Activated naive CD8-positive, alpha-beta T cell treated with anti-CD3 and anti-CD28 coated beads for 36 hours (primary cell): Measurements from ENCODE around the gene SMYD3. TPM values are rescaled to one million over a fixed set of nuclear protein-coding genes. Genes with fewer than 3 reads are reported as not detected.

Experiments used
- DNase-seq: peaks from one replicate; pipeline ENCODE4 v3.0.0; 2021
- H3K27ac Mint-ChIP-seq: one replicate; pipeline ENCODE4 v1.8.0; 2022; ENCODE audit warnings: mild to moderate bottlenecking, moderate library complexity, mixed read lengths
- H3K27me3 Mint-ChIP-seq: one replicate; pipeline ENCODE4 v1.8.0; 2022; ENCODE audit warnings: mild to moderate bottlenecking, mixed read lengths
- H3K36me3 Mint-ChIP-seq: one replicate; pipeline ENCODE4 v1.8.0; 2021; ENCODE audit warnings: mild to moderate bottlenecking, mixed read lengths
- H3K4me1 Mint-ChIP-seq: one replicate; pipeline ENCODE4 v1.8.0; 2021; ENCODE audit warnings: mixed read lengths
- H3K4me3 Mint-ChIP-seq: one replicate; pipeline ENCODE4 v1.8.0; 2022; ENCODE audit warnings: mild to moderate bottlenecking, moderate library complexity, mixed read lengths
- H3K9me3 Mint-ChIP-seq: one replicate; pipeline ENCODE4 v1.8.0; 2022; ENCODE audit warnings: mixed read lengths
- total RNA-seq, 2 experiments: library from RNA; stranded (reverse); gene quantifications; one replicate each; pipeline ENCODE4 v1.2.3, GENCODE V29; 2021

The SMYD3 gene
- total RNA-seq, 2 experiments from 2014 or later: 16.4 to 18.4 TPM

- no peaks in the 10 kb centered on the region for H3K4me1 Mint-ChIP-seq
- no peak overlapping the region for H3K27ac Mint-ChIP-seq
- peaks cover 3% of the 10 kb centered on the region for H3K36me3 Mint-ChIP-seq
- no peaks in the 10 kb centered on the region for H3K9me3 Mint-ChIP-seq
- H3K4me3 Mint-ChIP-seq: no peak overlapping the region
- H3K27me3 Mint-ChIP-seq: no peaks in the 10 kb centered on the region
- no peak for DNase-seq
These were observed 344.5 kb downstream of the SMYD3 start for GRCh38 chr1:246162560-246162959.

- H3K27me3 Mint-ChIP-seq: no peaks in the 10 kb centered on the region
- H3K4me3 Mint-ChIP-seq: no peak overlapping the region
These were observed 345.5 kb downstream of the SMYD3 start for GRCh38 chr1:246161626-246162025.

GRCh38 chr1:246160905-246161304, 346.2 kb downstream of the SMYD3 start:
- H3K27ac Mint-ChIP-seq: no peak overlapping the region
- no peak for DNase-seq

More at GRCh38 chr1:246161626-246162025, 345.5 kb downstream of the SMYD3 start:
- no peaks in the 10 kb centered on the region for H3K9me3 Mint-ChIP-seq
- H3K4me1 Mint-ChIP-seq: no peaks in the 10 kb centered on the region
- DNase-seq: no peak
- H3K27ac Mint-ChIP-seq: no peak overlapping the region
- H3K36me3 Mint-ChIP-seq: peaks cover 3% of the 10 kb centered on the region

GRCh38 chr1:246160374-246160773, 346.7 kb downstream of the SMYD3 start:
- DNase-seq: no peak
- H3K27ac Mint-ChIP-seq: no peak overlapping the region
- no peaks in the 10 kb centered on the region for H3K4me1 Mint-ChIP-seq
- no peaks in the 10 kb centered on the region for H3K27me3 Mint-ChIP-seq
- peaks cover 3% of the 10 kb centered on the region for H3K36me3 Mint-ChIP-seq
- no peak overlapping the region for H3K4me3 Mint-ChIP-seq
- H3K9me3 Mint-ChIP-seq: no peaks in the 10 kb centered on the region

More at GRCh38 chr1:246160905-246161304, 346.2 kb downstream of the SMYD3 start:
- Mint-ChIP-seq H3K4me3 (no peak overlapping the region), H3K9me3 (no peaks in the 10 kb centered on the region), H3K36me3 (peaks cover 3% of the 10 kb centered on the region), H3K4me1 (no peaks in the 10 kb centered on the region), H3K27me3 (no peaks in the 10 kb centered on the region)

GRCh38 chr1:246159279-246160227, 347.5 kb downstream of the SMYD3 start:
- no peak for DNase-seq
- Mint-ChIP-seq H3K9me3 (no peaks in the 10 kb centered on the region), H3K4me1 (no peaks in the 10 kb centered on the region), H3K4me3 (no peak overlapping the region), H3K36me3 (peaks cover 3% of the 10 kb centered on the region), H3K27ac (no peak overlapping the region), H3K27me3 (no peaks in the 10 kb centered on the region)

- no peaks in the 10 kb centered on the region for H3K27me3 Mint-ChIP-seq
- DNase-seq: no peak
- H3K9me3 Mint-ChIP-seq: no peaks in the 10 kb centered on the region
- no peaks in the 10 kb centered on the region for H3K4me1 Mint-ChIP-seq
- no peak overlapping the region for H3K27ac Mint-ChIP-seq
- H3K4me3 Mint-ChIP-seq: no peak overlapping the region
- H3K36me3 Mint-ChIP-seq: peaks cover 3% of the 10 kb centered on the region
These were observed 348.9 kb downstream of the SMYD3 start for GRCh38 chr1:246158131-246158530.

- Mint-ChIP-seq H3K27me3 (no peaks in the 10 kb centered on the region), H3K4me3 (no peak overlapping the region), H3K36me3 (peaks cover 3% of the 10 kb centered on the region), H3K9me3 (no peaks in the 10 kb centered on the region), H3K4me1 (no peaks in the 10 kb centered on the region), H3K27ac (no peak overlapping the region)
- no peak for DNase-seq
These were observed 349.6 kb downstream of the SMYD3 start for GRCh38 chr1:246157516-246157915.

- H3K9me3 Mint-ChIP-seq: no peaks in the 10 kb centered on the region
- no peak overlapping the region for H3K27ac Mint-ChIP-seq
- no peaks in the 10 kb centered on the region for H3K27me3 Mint-ChIP-seq
- no peak overlapping the region for H3K4me3 Mint-ChIP-seq
- no peak for DNase-seq
- H3K4me1 Mint-ChIP-seq: no peaks in the 10 kb centered on the region
- peaks cover 3% of the 10 kb centered on the region for H3K36me3 Mint-ChIP-seq
These were observed 350.2 kb downstream of the SMYD3 start for GRCh38 chr1:246156847-246157246.

GRCh38 chr1:246155923-246156322, 351.2 kb downstream of the SMYD3 start:
- Mint-ChIP-seq H3K4me1 (no peaks in the 10 kb centered on the region), H3K9me3 (no peaks in the 10 kb centered on the region), H3K27me3 (no peaks in the 10 kb centered on the region), H3K36me3 (peaks cover 7% of the 10 kb centered on the region), H3K27ac (no peak overlapping the region), H3K4me3 (no peak overlapping the region)
- no peak for DNase-seq

- Mint-ChIP-seq H3K27me3 (no peaks in the 10 kb centered on the region), H3K27ac (no peak overlapping the region), H3K9me3 (peaks cover 2% of the 10 kb centered on the region), H3K36me3 (peaks cover 14% of the 10 kb centered on the region), H3K4me3 (no peak overlapping the region), H3K4me1 (no peaks in the 10 kb centered on the region)
- no peak for DNase-seq
These were observed 353.3 kb downstream of the SMYD3 start for GRCh38 chr1:246153796-246154212.

- Mint-ChIP-seq H3K9me3 (peaks cover 6% of the 10 kb centered on the region), H3K27me3 (no peaks in the 10 kb centered on the region), H3K4me1 (no peaks in the 10 kb centered on the region), H3K27ac (no peak overlapping the region), H3K4me3 (no peak overlapping the region), H3K36me3 (peaks cover 20% of the 10 kb centered on the region)
- DNase-seq: no peak
These were observed 354.1 kb downstream of the SMYD3 start for GRCh38 chr1:246152986-246153431.

- H3K4me1 Mint-ChIP-seq: no peaks in the 10 kb centered on the region
- H3K36me3 Mint-ChIP-seq: peaks cover 25% of the 10 kb centered on the region
- no peaks in the 10 kb centered on the region for H3K27me3 Mint-ChIP-seq
- H3K27ac Mint-ChIP-seq: no peak overlapping the region
- H3K9me3 Mint-ChIP-seq: peaks cover 6% of the 10 kb centered on the region
- DNase-seq: no peak
- H3K4me3 Mint-ChIP-seq: no peak overlapping the region
These were observed 355.2 kb downstream of the SMYD3 start for GRCh38 chr1:246151796-246152434.

- H3K9me3 Mint-ChIP-seq: peaks cover 6% of the 10 kb centered on the region
These were observed 357.5 kb downstream of the SMYD3 start for GRCh38 chr1:246149543-246149942.

GRCh38 chr1:246147524-246148461, 359.3 kb downstream of the SMYD3 start:
- Mint-ChIP-seq H3K27ac (no peak overlapping the region), H3K4me1 (no peaks in the 10 kb centered on the region)

More at GRCh38 chr1:246149543-246149942, 357.5 kb downstream of the SMYD3 start:
- Mint-ChIP-seq H3K4me3 (no peak overlapping the region), H3K36me3 (peaks cover 25% of the 10 kb centered on the region), H3K27me3 (no peaks in the 10 kb centered on the region), H3K4me1 (no peaks in the 10 kb centered on the region), H3K27ac (no peak overlapping the region)
- DNase-seq: no peak

More at GRCh38 chr1:246147524-246148461, 359.3 kb downstream of the SMYD3 start:
- DNase-seq: no peak
- no peaks in the 10 kb centered on the region for H3K27me3 Mint-ChIP-seq
- peaks cover 6% of the 10 kb centered on the region for H3K9me3 Mint-ChIP-seq
- H3K36me3 Mint-ChIP-seq: peaks cover 25% of the 10 kb centered on the region
- no peak overlapping the region for H3K4me3 Mint-ChIP-seq
